Activated T-helper 1 cell treated with anti-CD3 and anti-CD28 coated beads, Interleukin-12 subunit alpha, Interleukin-12 subunit beta, Interleukin-2, Interleukin-4 antibody, amounts not matched to agents 30 ng/mL and 10 ng/mL and 1 ng/mL, durations not matched to agents 14 hours and 24 hours and 36 hours (primary cell): ENCODE results near the gene RUNDC3A. TPM values are rescaled to one million over a fixed set of nuclear protein-coding genes. Genes with fewer than 3 reads are reported as not detected.

ENCODE experiments used
- DNase-seq: peaks from one replicate; pipeline ENCODE4 v3.0.0; 2021; ENCODE audit warnings: low spot score
- H3K27ac Mint-ChIP-seq: one replicate; pipeline ENCODE4 v1.8.0; 2021; ENCODE audit warnings: mild to moderate bottlenecking, mixed read lengths
- H3K27me3 Mint-ChIP-seq: one replicate; pipeline ENCODE4 v1.8.0; 2022; ENCODE audit warnings: mild to moderate bottlenecking, moderate library complexity, mixed read lengths; ENCODE audit not compliant: insufficient read depth
- H3K36me3 Mint-ChIP-seq: one replicate; pipeline ENCODE4 v1.8.0; 2021; ENCODE audit warnings: low read depth, mixed read lengths
- H3K4me1 Mint-ChIP-seq: one replicate; pipeline ENCODE4 v1.8.0; 2021; ENCODE audit warnings: low read depth, mixed read lengths
- H3K4me3 Mint-ChIP-seq: one replicate; pipeline ENCODE4 v1.8.0; 2021; ENCODE audit warnings: mild to moderate bottlenecking, moderate library complexity, mixed read lengths
- H3K9me3 Mint-ChIP-seq: one replicate; pipeline ENCODE4 v1.8.0; 2021; ENCODE audit warnings: mixed read lengths
- intact Hi-C: fragments of 100-400 bp; cut with micrococcal nuclease; formaldehyde crosslinking; loops from one replicate; pipeline ENCODE4 v1.15.1; 2024
- total RNA-seq: library from RNA; stranded (reverse); gene quantifications from 2 replicates; pipeline ENCODE4 v1.2.3, GENCODE V29; 2022

The RUNDC3A gene
- total RNA-seq, 1 donor from 2014 or later, result 0.13 TPM

DNA sequence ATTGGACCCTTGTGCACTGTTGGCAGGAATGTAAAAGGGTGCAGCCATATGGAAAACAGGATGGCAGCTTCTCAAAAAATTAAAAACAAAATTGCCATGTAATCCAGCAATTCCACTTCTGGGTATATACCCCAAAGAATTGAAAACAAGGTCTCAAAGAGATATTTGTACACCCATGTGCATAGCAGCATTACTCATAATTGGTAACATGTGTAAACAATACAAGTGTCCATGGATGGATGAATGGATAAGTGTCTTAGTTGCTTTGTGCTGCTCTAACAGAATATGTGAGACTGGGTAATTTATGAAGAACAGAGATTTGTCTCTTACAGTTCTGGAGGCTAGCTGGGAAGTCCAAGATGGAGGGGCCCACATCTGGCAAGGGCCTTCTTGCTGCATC is 3.8 kb upstream of the RUNDC3A start:
- Mint-ChIP-seq H3K4me3 (no peak overlapping the region), H3K9me3 (no peaks in the 10 kb centered on the region), H3K36me3 (no peaks in the 10 kb centered on the region), H3K27ac (no peak overlapping the region), H3K27me3 (peaks cover 29% of the 10 kb centered on the region), H3K4me1 (no peaks in the 10 kb centered on the region)
- no peak for DNase-seq
- intact Hi-C loops, result loop anchor here (5.0 kb wide), 1 partner anchor 297 kb away; no protein-coding TSS in a partner anchor

DNA sequence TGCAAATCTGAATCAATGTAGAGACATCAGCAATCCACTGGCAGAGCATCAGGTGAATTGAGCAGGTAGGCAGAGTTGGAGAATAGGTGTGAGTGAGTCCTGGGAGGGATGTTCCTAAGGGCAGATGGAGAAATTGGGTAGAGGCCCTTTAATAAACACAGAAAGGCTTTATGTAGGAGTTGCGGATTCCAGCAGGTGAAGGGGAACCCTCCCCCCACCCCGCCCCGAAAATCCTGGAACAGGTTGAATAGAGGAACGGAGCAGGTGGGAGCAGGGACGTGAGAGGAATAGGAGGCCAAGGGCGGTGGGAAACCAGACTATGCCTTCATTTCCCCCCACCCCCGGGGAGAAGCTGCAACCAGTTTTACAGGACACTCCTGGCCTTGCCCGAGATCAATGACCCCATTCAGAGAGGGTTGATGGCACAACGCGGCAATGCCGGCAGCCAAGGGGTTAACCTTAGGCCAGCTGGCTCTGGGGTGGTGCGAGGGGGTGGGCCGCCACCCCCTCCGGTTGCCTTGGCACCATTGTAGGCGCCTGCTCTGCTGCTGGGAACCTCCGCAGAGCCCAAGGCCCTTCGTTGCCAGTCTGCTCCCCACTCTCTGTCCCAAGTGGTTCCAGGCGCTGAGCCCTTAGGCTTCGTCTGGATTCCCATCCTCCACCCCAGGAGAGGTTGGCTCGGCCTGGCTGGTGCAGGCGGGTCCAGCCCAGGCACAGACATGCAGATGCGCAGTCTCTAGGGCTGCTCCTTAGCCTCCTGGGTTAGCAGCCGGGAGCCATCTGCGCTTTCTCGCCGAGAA is 814 bp upstream of the RUNDC3A start:
- Mint-ChIP-seq H3K4me3 (peak overlapping the region; percentile 57), H3K27ac (no peak overlapping the region), H3K36me3 (no peaks in the 10 kb centered on the region), H3K9me3 (no peaks in the 10 kb centered on the region), H3K4me1 (no peaks in the 10 kb centered on the region), H3K27me3 (peaks cover 31% of the 10 kb centered on the region)
- intact Hi-C loops, result loop anchor here (1.0 to 5.0 kb wide), 4 partner anchors 17 to 300 kb away; partner anchors contain the start of genes GRN and SLC25A39
- DNase-seq, result no peak

DNA sequence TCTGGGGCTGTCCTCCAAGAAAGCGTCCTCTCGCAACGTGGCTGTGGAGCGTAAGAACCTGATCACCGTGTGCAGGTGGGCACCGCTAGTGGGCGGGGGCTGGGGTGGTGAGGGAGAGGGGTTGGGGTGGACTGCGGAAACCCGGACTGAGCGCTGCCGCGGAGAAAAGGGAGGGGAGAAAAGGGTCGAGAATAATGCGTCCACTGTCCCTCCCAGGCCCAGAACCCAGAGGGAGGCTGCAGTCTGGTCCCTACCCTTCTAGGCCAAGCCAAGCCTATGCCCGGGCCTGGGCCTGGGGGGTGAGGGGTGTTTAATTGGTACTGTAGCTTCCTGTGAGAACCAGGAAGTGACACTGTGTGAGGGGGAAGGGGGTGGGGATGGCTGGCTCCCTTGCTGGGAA is 464 bp downstream of the RUNDC3A start:
- Mint-ChIP-seq H3K4me1 (no peaks in the 10 kb centered on the region), H3K9me3 (no peaks in the 10 kb centered on the region), H3K27me3 (peaks cover 31% of the 10 kb centered on the region), H3K4me3 (no peak overlapping the region), H3K27ac (no peak overlapping the region), H3K36me3 (no peaks in the 10 kb centered on the region)
- intact Hi-C loops, result loop anchor here (1.0 to 5.0 kb wide), 4 partner anchors 15 to 302 kb away; partner anchors contain the start of genes GRN and SLC25A39
- DNase-seq, result no peak

DNA sequence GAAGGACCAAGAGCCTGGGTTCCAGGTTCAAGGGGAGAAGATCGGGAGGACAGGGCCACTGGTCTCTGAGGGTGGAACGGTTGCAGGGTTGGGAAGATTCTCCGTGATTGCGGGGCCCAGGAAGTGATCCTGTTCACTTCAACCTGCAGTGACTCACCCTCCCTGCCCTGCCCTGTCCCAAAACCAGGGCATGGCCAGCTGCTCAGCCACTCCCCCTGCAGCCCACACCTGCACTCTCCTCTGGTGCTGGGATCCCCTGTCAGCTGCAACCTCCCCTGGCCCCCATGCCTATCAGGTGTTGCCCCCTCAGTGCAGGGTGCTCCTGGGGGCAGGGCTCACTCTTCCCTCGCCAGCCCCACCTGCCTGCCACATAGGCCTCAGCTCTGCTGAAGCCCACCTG is 1.1 kb downstream of the RUNDC3A start:
- no peak for DNase-seq
- no peak overlapping the region for H3K27ac Mint-ChIP-seq
- intact Hi-C loops, result loop anchor here (5.0 kb wide), 1 partner anchor 302 kb away; no protein-coding TSS in a partner anchor
- H3K27me3 Mint-ChIP-seq, result peaks cover 36% of the 10 kb centered on the region
- H3K4me1 Mint-ChIP-seq, result no peaks in the 10 kb centered on the region
- H3K9me3 Mint-ChIP-seq, result no peaks in the 10 kb centered on the region
- peak overlapping the region; percentile 50 for H3K4me3 Mint-ChIP-seq
- no peaks in the 10 kb centered on the region for H3K36me3 Mint-ChIP-seq

DNA sequence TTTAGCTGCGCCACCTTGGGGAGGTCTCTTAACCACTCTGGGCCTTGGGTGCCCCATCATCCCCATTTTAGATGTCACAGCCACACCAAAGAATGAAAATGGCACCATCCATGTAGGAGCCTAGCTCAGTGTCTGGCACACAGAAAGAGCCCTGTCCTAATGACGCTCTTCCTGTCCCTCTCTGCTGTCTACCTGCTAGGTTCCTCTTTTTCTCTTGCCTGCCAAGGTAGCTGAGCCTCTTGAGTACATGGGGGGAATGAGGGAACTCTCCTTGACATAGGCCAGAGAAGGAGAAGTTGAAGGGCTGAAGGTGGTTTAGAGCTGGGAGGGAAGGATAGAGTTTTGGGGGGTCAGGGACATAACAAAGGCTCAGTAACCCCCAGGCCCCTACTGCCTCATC is 1.8 kb downstream of the RUNDC3A start:
- Mint-ChIP-seq H3K9me3 (no peaks in the 10 kb centered on the region), H3K36me3 (no peaks in the 10 kb centered on the region), H3K27me3 (peaks cover 32% of the 10 kb centered on the region), H3K27ac (no peak overlapping the region), H3K4me3 (peak overlapping the region; percentile 50), H3K4me1 (no peaks in the 10 kb centered on the region)
- DNase-seq, result no peak
- intact Hi-C loops, result no loop called here

DNA sequence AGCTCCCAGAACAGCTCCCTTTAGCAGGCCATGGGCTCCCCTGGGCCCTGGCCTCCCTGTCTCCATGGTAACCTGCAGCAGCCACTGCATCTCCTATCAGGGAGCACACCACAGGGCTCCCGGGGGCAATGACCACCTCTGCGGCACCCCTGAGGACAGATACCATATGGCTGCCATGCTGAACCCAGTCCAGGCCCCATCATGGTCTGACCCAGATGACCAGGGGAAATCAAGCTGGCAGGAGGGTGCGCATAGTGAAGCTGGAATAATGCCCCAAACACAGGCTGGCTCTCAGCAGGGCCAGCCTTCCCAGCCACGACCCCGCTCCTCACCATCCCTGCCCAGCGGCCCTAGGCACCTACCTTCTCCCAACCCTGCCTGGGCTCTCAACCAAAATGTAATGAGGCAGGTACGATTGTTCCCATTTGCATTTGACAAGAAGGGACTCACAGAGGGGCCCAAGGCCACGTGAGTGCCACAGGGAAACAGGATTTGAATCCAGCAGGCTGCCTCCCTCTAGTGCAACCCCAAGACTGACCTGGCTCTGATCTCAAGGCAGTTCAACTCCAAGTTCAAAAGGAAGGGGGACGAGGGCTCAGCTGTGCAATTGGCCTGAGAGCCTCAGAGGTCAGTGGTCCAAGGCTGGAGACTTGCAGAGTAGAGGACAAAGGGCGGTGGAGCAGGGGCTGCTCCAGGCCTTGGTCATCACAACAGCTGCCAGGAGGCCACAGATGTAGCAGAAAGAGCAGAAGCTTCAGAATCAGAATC is 2.4 kb downstream of the RUNDC3A start:
- Mint-ChIP-seq H3K27ac (no peak overlapping the region), H3K4me3 (no peak overlapping the region), H3K27me3 (peaks cover 37% of the 10 kb centered on the region), H3K9me3 (no peaks in the 10 kb centered on the region), H3K4me1 (peaks cover 4% of the 10 kb centered on the region), H3K36me3 (no peaks in the 10 kb centered on the region)
- intact Hi-C loops, result no loop called here
- no peak for DNase-seq

DNA sequence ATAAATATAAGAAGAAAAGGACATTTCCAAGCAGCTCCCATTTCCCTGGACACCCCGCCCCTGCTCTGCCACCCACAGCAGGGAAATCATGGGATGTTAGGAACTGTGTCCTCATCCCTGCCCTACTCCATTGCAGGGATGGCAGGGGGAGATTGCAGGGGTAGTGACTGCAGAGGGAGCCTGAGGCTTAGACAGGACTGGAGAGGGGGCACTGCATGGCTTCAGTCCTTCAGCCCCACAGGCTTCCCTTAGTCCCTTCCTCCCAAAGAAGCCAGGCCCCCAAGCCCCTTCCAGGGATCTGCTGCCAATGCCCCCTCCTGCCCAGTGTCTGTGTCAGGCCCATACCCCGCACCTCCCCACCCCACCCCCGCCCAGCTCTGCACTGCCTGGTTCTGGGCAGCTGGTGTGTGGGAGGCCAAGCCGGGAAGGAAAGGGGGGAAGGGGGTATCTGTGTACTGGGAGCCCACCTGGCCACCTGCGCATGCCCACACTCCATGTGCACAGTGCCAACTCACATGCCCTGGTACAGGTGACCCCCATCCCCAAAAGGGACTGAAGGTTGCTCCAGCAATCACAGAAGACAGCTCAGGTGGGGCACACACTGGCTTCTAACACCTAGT is 3.3 kb downstream of the RUNDC3A start:
- DNase-seq, result no peak
- intact Hi-C loops, result no loop called here
- Mint-ChIP-seq H3K36me3 (no peaks in the 10 kb centered on the region), H3K4me1 (peaks cover 10% of the 10 kb centered on the region), H3K27ac (no peak overlapping the region), H3K4me3 (no peak overlapping the region), H3K27me3 (peaks cover 38% of the 10 kb centered on the region), H3K9me3 (no peaks in the 10 kb centered on the region)

DNA sequence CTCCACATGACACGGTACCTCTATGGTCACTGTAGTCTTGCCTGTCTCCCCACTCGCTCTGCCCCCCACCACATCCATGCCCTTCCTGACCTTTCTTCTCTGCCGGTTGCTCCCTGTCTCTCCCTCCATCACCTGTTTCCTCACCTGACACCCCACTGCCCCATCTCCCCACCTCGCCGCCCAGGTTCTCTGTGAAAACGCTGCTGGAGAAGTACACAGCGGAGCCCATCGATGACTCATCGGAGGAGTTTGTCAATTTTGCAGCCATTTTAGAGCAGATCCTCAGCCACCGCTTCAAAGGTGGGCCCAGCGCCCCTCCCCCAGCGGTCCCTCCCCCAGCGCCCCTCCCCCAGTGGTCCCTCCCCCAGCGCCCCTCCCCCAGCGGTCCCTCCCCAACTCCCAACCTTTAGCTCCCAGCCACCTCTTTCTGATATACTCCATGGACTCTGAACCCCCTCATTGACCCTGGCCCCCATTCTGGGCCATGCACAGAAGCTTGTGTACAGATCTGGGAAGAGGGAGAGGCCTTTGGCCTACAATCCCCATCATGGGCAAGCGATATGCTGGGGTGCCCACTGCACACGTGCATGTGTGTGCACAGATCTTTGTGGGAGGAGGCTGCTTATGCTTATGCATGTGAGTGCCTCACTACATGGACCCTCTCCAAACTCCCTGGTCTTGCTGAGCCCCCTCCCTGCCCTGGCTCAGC is 4.1 kb downstream of the RUNDC3A start:
- Mint-ChIP-seq H3K4me3 (no peak overlapping the region), H3K27me3 (peaks cover 33% of the 10 kb centered on the region), H3K9me3 (no peaks in the 10 kb centered on the region), H3K4me1 (peaks cover 14% of the 10 kb centered on the region), H3K27ac (no peak overlapping the region), H3K36me3 (peaks cover 5% of the 10 kb centered on the region)
- intact Hi-C loops, result no loop called here
- DNase-seq, result no peak

DNA sequence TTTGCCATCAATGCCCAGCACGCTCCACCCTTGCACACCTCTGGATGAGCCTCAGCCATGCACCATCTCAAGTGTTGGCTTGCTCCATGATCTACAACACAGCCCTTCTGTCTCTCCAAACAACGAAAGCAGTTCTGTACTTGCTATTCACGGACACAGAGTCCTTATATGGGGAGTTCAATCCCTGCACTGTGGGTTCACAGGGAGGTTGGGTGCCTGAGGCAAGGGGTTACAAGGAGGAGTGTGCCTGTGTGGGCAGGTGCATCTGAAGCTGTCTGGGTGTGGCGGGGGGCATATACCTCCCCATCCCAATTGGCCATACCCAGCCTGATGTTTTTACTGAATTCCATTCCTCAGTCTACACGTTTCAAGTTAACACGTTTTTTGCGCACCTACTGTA is 5.6 kb downstream of the RUNDC3A start:
- intact Hi-C loops, result no loop called here
- Mint-ChIP-seq H3K4me1 (peaks cover 15% of the 10 kb centered on the region), H3K36me3 (peaks cover 8% of the 10 kb centered on the region), H3K27ac (no peak overlapping the region), H3K9me3 (no peaks in the 10 kb centered on the region), H3K4me3 (peak overlapping the region; percentile 30), H3K27me3 (peaks cover 31% of the 10 kb centered on the region)
- no peak for DNase-seq

DNA sequence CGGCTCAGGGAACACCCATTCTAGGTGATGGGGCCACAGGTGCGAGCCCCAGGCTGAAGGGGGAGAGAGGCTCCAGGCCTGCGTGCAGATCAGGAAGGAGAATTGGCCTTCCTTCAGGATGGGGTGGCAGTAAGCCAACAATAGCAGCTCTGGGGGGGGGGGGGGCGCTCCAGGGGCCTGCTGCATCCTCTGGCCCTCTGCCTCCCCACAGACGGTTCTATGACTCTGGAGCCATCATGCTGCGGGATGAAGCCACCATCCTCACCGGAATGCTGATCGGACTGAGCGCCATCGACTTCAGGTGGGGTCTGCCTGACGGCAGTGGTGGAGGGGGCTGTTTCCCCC is 6.1 kb downstream of the RUNDC3A start:
- H3K9me3 Mint-ChIP-seq, result no peaks in the 10 kb centered on the region
- H3K4me3 Mint-ChIP-seq, result peak overlapping the region; percentile 30
- H3K27me3 Mint-ChIP-seq, result peaks cover 31% of the 10 kb centered on the region
- peaks cover 15% of the 10 kb centered on the region for H3K4me1 Mint-ChIP-seq
- H3K36me3 Mint-ChIP-seq, result peaks cover 11% of the 10 kb centered on the region
- no peak for DNase-seq
- intact Hi-C loops, result no loop called here
- no peak overlapping the region for H3K27ac Mint-ChIP-seq

DNA sequence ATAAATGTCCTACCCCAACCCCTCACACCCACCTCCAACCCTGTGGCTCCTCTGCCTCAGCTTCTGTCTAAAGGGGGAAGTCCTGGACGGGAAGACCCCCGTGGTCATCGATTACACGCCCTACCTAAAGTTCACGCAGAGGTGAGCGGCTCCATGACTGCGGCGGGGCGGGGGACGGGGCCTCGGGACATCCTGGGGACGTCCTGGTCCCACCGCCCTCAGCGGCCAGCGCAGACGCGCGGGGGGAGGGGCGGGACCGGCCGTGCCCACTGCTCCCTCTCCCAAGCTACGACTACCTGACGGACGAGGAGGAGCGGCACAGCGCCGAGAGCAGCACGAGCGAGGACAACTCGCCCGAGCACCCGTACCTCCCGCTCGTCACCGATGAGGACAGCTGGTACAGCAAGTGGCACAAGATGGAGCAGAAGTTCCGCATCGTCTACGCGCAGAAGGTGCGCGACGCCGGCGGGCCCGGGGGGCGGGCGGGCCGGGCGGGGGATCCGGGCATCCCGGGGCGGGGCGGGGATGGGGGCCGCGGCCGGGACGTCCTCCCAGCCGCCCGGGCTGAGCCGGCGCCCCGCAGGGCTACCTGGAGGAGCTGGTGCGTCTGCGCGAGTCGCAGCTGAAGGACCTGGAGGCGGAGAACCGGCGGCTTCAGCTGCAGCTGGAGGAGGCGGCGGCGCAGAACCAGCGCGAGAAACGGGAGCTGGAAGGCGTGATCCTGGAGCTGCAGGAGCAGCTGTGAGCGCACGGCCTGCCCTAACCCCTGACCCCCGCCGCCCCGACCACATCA is 6.7 kb downstream of the RUNDC3A start:
- DNase-seq, result peak; percentile 39
- peaks cover 15% of the 10 kb centered on the region for H3K4me1 Mint-ChIP-seq
- H3K27me3 Mint-ChIP-seq, result peaks cover 26% of the 10 kb centered on the region
- peak overlapping the region; percentile 65 for H3K4me3 Mint-ChIP-seq
- no peaks in the 10 kb centered on the region for H3K9me3 Mint-ChIP-seq
- peaks cover 12% of the 10 kb centered on the region for H3K36me3 Mint-ChIP-seq
- H3K27ac Mint-ChIP-seq, result peak overlapping the region; percentile 9
- intact Hi-C loops, result no loop called here
